Prostate gland (tissue), 2 donors: ENCODE measurements around the gene TLX1.

Experiments used
- CTCF ChIP-seq, 4 experiments: fragments of 200-600 bp in 2 of 4; fragments of 450-650 bp in 2 of 4; sonication (generic) in 2 of 4; IDR thresholded peaks; 1 replicate in 3 of 4; 2 replicates in 1 of 4; pipeline ENCODE4 v1.5.1; 2016 to 2019; ENCODE audit warnings: antibody characterized with exemption in 4 of 4, mild to moderate bottlenecking in 2 of 4, moderate library complexity in 2 of 4
- POLR2AphosphoS5 ChIP-seq: sonication (generic); formaldehyde crosslinking; IDR thresholded peaks from one replicate; pipeline ENCODE4 v1.6.1; 2017; ENCODE audit warnings: antibody characterized with exemption

DNA sequence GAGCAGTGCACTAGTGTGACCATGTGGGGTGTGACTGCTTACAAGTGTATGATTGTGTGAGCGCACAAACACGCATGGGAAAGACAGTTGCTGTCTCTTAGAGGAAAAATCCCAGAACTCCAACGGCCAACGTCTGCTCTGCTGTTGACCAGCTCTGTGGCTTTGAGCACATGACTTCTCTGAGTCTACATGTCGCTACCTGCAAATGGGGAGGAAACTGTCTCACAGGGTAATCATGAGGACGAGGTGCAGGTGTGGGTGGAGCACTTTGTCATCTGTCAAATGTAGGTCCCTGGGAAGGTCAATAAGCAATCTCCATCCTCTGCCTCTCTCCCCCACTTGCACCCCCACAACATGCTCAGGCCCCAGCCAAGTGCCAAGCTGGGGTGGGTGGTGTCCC is 31.2 kb upstream of the TLX1 start:
- TF ChIP-seq CTCF (IDR thresholded peaks at IDR 0.05) (no peak), POLR2AphosphoS5 (no peak)
